GM23338 (cell line): ENCODE data around the gene ATP8A2. TPM values are rescaled to one million over a fixed set of nuclear protein-coding genes. Genes with fewer than 3 reads are reported as not detected.

Source experiments
- ATAC-seq: fragments of 200-7000 bp; cut with Tn5 transposase; 3 replicates; pipeline ENCODE4 v1.9.1; 2020
- DNase-seq: peaks from one replicate; pipeline ENCODE4 v3.0.0-alpha.2; 2015; ENCODE audit warnings: low spot score
- H2AFZ ChIP-seq: fragments of 200-600 bp; sonication (generic); 2 replicates; pipeline ENCODE4 v1.8.0; 2016; ENCODE audit warnings: antibody characterized with exemption, mild to moderate bottlenecking, moderate library complexity
- H3F3A ChIP-seq: fragments of 200-600 bp; sonication (generic); replicated peaks from 2 replicates; pipeline ENCODE4 v1.8.0; 2017; ENCODE audit warnings: antibody characterized with exemption, mixed run types, low read depth
- H3K27ac ChIP-seq: fragments of 200-600 bp; sonication (generic); 2 replicates; pipeline ENCODE4 v1.6.1; 2016; ENCODE audit warnings: low read depth
- H3K27me3 ChIP-seq: fragments of 200-600 bp; sonication (generic); 2 replicates; pipeline ENCODE4 v1.8.0; 2016; ENCODE audit warnings: mild to moderate bottlenecking, mixed run types, moderate library complexity; ENCODE audit not compliant: insufficient read depth
- H3K36me3 ChIP-seq: fragments of 200-600 bp; sonication (generic); 2 replicates; pipeline ENCODE4 v1.8.0; 2016; ENCODE audit warnings: mild to moderate bottlenecking; ENCODE audit not compliant: insufficient read depth
- H3K4me1 ChIP-seq: fragments of 200-600 bp; sonication (generic); 2 replicates; pipeline ENCODE4 v1.8.0; 2016; ENCODE audit warnings: mild to moderate bottlenecking, moderate library complexity; ENCODE audit not compliant: insufficient read depth
- H3K4me2 ChIP-seq: fragments of 200-600 bp; sonication (generic); 2 replicates; pipeline ENCODE4 v1.7.1; 2017; ENCODE audit warnings: mixed run types
- H3K4me3 ChIP-seq: fragments of 200-600 bp; sonication (generic); 2 replicates; pipeline ENCODE4 v1.6.1; 2016; ENCODE audit warnings: mixed run types
- H3K79me2 ChIP-seq: fragments of 200-600 bp; sonication (generic); replicated peaks from 2 replicates; pipeline ENCODE4 v1.8.0; 2017; ENCODE audit warnings: mild to moderate bottlenecking; ENCODE audit not compliant: insufficient read depth
- H3K9me2 ChIP-seq: fragments of 200-600 bp; sonication (generic); 2 replicates; pipeline ENCODE4 v1.8.0; 2017; ENCODE audit not compliant: insufficient read depth
- H4K20me1 ChIP-seq: fragments of 200-600 bp; sonication (generic); replicated peaks from 2 replicates; pipeline ENCODE4 v1.8.0; 2017; ENCODE audit warnings: mild to moderate bottlenecking; ENCODE audit not compliant: insufficient read depth
- H3K27ac Mint-ChIP-seq: 2 replicates; pipeline ENCODE4 v1.8.0; 2020; ENCODE audit warnings: inconsistent platforms, mild to moderate bottlenecking, moderate library complexity, mixed read lengths
- H3K27me3 Mint-ChIP-seq: 3 replicates; pipeline ENCODE4 v1.8.0; 2022; ENCODE audit warnings: low read depth, mild to moderate bottlenecking, moderate library complexity, mixed read lengths, inconsistent platforms; ENCODE audit not compliant: insufficient read depth, poor library complexity
- H3K36me3 Mint-ChIP-seq: 3 replicates; pipeline ENCODE4 v1.8.0; 2021; ENCODE audit warnings: low read depth, mild to moderate bottlenecking, inconsistent platforms, moderate library complexity, mixed read lengths
- H3K4me1 Mint-ChIP-seq: 3 replicates; pipeline ENCODE4 v1.8.0; 2020; ENCODE audit warnings: mild to moderate bottlenecking, inconsistent platforms, mixed read lengths
- H3K4me3 Mint-ChIP-seq: 3 replicates; pipeline ENCODE4 v1.8.0; 2021; ENCODE audit warnings: moderate library complexity, mild to moderate bottlenecking, inconsistent platforms, mixed read lengths
- H3K9me3 Mint-ChIP-seq: 3 replicates; pipeline ENCODE4 v1.8.0; 2020; ENCODE audit warnings: moderate library complexity, mild to moderate bottlenecking, inconsistent platforms, mixed read lengths
- CREB1 ChIP-seq: fragments of 250-450 bp; sonication (Bioruptor Pico); IDR thresholded peaks from 2 replicates; pipeline ENCODE4 v1.5.0; 2020; ENCODE audit warnings: low read depth, mild to moderate bottlenecking, moderate library complexity
- EZH2 ChIP-seq: fragments of 200-600 bp; sonication (generic); IDR thresholded peaks from one replicate; pipeline ENCODE4 v1.8.0; 2017; ENCODE audit warnings: antibody characterized with exemption, mild to moderate bottlenecking, low read depth; ENCODE audit not compliant: unreplicated experiment
- EZH2phosphoT487 ChIP-seq: fragments of 200-600 bp; sonication (generic); IDR thresholded peaks from one replicate; pipeline ENCODE4 v1.8.1; 2018; ENCODE audit warnings: antibody characterized with exemption; ENCODE audit not compliant: unreplicated experiment
- NANOG ChIP-seq: IDR thresholded peaks from 2 replicates; pipeline ENCODE4 v1.6.1; 2016; ENCODE audit warnings: antibody characterized with exemption, borderline replicate concordance
- POLR2AphosphoS5 ChIP-seq: IDR thresholded peaks from 2 replicates; pipeline ENCODE4 v1.6.1; 2016; ENCODE audit warnings: antibody characterized with exemption, low read depth
- STAT1 ChIP-seq: IDR thresholded peaks from one replicate; pipeline ENCODE4 v1.6.1; 2016; ENCODE audit warnings: antibody characterized with exemption; ENCODE audit not compliant: unreplicated experiment
- ZNF114 ChIP-seq: fragments of 250-450 bp; sonication (Bioruptor Pico); IDR thresholded peaks from 2 replicates; pipeline ENCODE4 v1.5.0; 2020; ENCODE audit warnings: mild to moderate bottlenecking, moderate library complexity
- ZNF331 ChIP-seq: fragments of 250-450 bp; sonication (Bioruptor Pico); IDR thresholded peaks from 2 replicates; pipeline ENCODE4 v1.5.0; 2020; ENCODE audit warnings: low read depth, mild to moderate bottlenecking, moderate library complexity
- polyA plus RNA-seq: library from polyadenylated mRNA; unstranded; fragments of >200 nt; fragmentation: Nextera tagmentation; extraction: Ambion mirVana; gene quantifications from 2 replicates; pipeline ENCODE4 v1.2.1, GENCODE V29; 2016
- total RNA-seq: library from RNA; depleted of rRNA; stranded (reverse); fragments of >200 nt; shearing (Covaris generic); gene quantifications from 2 replicates; pipeline ENCODE4 v1.2.3, GENCODE V29; 2014
- TF ChIP-seq, protein P1 (sequence below): fragments of 250-450 bp; sonication (Bioruptor Pico); IDR thresholded peaks from 2 replicates; pipeline ENCODE4 v1.5.0; 2020; ENCODE audit warnings: mild to moderate bottlenecking, moderate library complexity

Gene ATP8A2
- total and polyA plus RNA-seq, 2 experiments from 2014 or later, result 5.7 to 8.8 TPM

DNA sequence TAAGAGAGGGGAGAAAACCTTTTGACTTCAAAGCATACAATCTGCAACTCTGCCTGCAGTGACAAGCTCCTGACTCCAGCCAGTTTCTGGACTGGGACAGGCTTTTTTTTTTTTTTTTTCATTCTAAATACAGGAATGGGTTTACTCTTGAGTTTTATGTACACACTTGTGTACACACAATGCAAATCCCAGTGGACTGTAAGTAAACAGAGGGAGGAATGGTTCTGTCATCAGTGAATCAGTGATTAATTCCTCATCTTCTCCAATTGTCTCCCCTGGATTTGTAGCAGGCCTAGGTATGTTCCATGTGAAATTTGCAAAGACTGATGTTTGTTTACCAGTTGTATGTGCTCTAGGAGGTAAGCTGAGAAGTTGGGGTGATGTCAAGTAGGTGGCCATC is 495.3 kb downstream of the ATP8A2 start:
- no peak for ATAC-seq
- Histone ChIP-seq H3K9me2 (0 out of 2 replicates have a peak, but pooled peaks cover 4% of the 10 kb centered on the region), H3K27me3 (no peaks in the 10 kb centered on the region), H3K4me2 (no peak overlapping the region), H4K20me1 (no peaks in the 10 kb centered on the region), H3F3A (no peaks in the 10 kb centered on the region; the same call in 1 of the 2 replicates), H3K27ac (no peak overlapping the region), H3K4me3 (no peak overlapping the region), H2AFZ (no peak overlapping the region), H3K36me3 (no peaks in the 10 kb centered on the region), H3K4me1 (peaks cover 31% of the 10 kb centered on the region), H3K79me2 (no peaks in the 10 kb centered on the region)
- H3K27ac Mint-ChIP-seq, result no peak overlapping the region
- H3K4me1 Mint-ChIP-seq, result peaks cover 44% of the 10 kb centered on the region
- DNase-seq, result no peak
- H3K4me3 Mint-ChIP-seq, result no peak overlapping the region
- no peaks in the 10 kb centered on the region for H3K36me3 Mint-ChIP-seq
- TF ChIP-seq NANOG (no peak), ZNF114 (CRISPR knock-in tag) (no peak)
- H3K9me3 Mint-ChIP-seq, result no peaks in the 10 kb centered on the region; the same call in 2 of the 3 replicates
- H3K27me3 Mint-ChIP-seq, result peaks cover 5% of the 10 kb centered on the region

DNA sequence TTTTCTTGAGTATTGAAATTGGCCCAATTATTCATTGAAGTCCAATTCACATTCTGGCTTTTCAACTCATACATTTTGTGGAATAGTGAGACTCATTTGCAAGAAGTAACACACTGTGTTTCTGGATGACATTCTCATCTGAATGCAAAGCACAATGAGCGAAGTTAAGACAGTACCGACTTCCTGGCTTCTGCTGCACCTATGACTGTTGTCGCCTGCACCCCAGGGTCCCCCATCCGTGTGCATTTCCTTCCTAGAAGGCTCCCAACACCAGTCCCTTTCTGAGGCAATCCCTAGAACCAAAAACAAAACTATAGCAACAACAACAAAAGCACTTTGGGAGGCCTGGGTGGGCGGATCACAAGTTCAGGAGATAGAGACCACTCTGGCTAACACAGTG is 496.7 kb downstream of the ATP8A2 start:
- Histone ChIP-seq H3K27me3 (no peaks in the 10 kb centered on the region), H3K79me2 (no peaks in the 10 kb centered on the region), H3K9me2 (0 out of 2 replicates have a peak, but pooled peaks cover 4% of the 10 kb centered on the region), H3K4me2 (no peak overlapping the region), H2AFZ (no peak overlapping the region), H3K27ac (no peak overlapping the region), H3F3A (no peaks in the 10 kb centered on the region; the same call in 1 of the 2 replicates), H3K4me1 (peaks cover 31% of the 10 kb centered on the region), H3K4me3 (no peak overlapping the region), H4K20me1 (no peaks in the 10 kb centered on the region), H3K36me3 (no peaks in the 10 kb centered on the region)
- Mint-ChIP-seq H3K27ac (no peak overlapping the region), H3K4me1 (peaks cover 51% of the 10 kb centered on the region), H3K36me3 (no peaks in the 10 kb centered on the region), H3K9me3 (no peaks in the 10 kb centered on the region; the same call in 2 of the 3 replicates), H3K4me3 (no peak overlapping the region), H3K27me3 (peaks cover 5% of the 10 kb centered on the region)
- DNase-seq, result no peak
- no peak for TF ChIP-seq ZNF114 (CRISPR knock-in tag)
- TF ChIP-seq POLR2AphosphoS5, result no peak
- no peak for TF ChIP-seq EZH2
- peak; percentile 21; the same call in 1 of the 3 replicates for ATAC-seq

DNA sequence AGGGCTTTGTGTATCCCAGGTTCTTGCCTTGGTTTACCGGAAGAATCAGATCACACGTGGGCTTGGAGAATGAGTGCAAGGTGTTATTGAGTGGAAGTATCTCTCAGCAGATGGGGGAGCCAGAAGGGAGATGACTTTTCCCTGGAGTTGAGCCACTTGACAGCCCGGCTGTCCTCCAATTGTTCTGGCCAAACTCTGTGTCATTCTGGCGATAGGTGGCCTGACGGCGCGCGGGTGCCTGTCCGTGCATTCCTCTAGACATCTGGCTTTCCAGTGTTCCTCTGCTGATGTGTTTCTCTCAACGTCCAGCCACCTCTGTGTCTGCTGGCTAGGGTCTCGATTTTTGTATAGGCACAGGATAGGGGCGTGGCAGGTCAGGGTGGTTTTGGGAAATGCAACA is 498.2 kb downstream of the ATP8A2 start:
- Histone ChIP-seq H4K20me1 (no peaks in the 10 kb centered on the region), H3K79me2 (no peaks in the 10 kb centered on the region), H3K4me3 (no peak overlapping the region), H3K27ac (no peak overlapping the region), H3K4me1 (peaks cover 39% of the 10 kb centered on the region), H3K4me2 (no peak overlapping the region), H3K36me3 (no peaks in the 10 kb centered on the region), H3F3A (no peaks in the 10 kb centered on the region; the same call in 1 of the 2 replicates), H3K27me3 (no peaks in the 10 kb centered on the region), H2AFZ (no peak overlapping the region), H3K9me2 (0 out of 2 replicates have a peak, but pooled peaks cover 4% of the 10 kb centered on the region)
- peaks cover 5% of the 10 kb centered on the region for H3K27me3 Mint-ChIP-seq
- ATAC-seq (no peak), DNase-seq (no peak)
- no peak overlapping the region for H3K27ac Mint-ChIP-seq
- no peak overlapping the region for H3K4me3 Mint-ChIP-seq
- no peaks in the 10 kb centered on the region; the same call in 2 of the 3 replicates for H3K9me3 Mint-ChIP-seq
- TF ChIP-seq CREB1, result no peak
- no peak for TF ChIP-seq EZH2phosphoT487
- TF ChIP-seq STAT1, result no peak
- TF ChIP-seq NANOG, result no peak
- TF ChIP-seq, protein P1, sequence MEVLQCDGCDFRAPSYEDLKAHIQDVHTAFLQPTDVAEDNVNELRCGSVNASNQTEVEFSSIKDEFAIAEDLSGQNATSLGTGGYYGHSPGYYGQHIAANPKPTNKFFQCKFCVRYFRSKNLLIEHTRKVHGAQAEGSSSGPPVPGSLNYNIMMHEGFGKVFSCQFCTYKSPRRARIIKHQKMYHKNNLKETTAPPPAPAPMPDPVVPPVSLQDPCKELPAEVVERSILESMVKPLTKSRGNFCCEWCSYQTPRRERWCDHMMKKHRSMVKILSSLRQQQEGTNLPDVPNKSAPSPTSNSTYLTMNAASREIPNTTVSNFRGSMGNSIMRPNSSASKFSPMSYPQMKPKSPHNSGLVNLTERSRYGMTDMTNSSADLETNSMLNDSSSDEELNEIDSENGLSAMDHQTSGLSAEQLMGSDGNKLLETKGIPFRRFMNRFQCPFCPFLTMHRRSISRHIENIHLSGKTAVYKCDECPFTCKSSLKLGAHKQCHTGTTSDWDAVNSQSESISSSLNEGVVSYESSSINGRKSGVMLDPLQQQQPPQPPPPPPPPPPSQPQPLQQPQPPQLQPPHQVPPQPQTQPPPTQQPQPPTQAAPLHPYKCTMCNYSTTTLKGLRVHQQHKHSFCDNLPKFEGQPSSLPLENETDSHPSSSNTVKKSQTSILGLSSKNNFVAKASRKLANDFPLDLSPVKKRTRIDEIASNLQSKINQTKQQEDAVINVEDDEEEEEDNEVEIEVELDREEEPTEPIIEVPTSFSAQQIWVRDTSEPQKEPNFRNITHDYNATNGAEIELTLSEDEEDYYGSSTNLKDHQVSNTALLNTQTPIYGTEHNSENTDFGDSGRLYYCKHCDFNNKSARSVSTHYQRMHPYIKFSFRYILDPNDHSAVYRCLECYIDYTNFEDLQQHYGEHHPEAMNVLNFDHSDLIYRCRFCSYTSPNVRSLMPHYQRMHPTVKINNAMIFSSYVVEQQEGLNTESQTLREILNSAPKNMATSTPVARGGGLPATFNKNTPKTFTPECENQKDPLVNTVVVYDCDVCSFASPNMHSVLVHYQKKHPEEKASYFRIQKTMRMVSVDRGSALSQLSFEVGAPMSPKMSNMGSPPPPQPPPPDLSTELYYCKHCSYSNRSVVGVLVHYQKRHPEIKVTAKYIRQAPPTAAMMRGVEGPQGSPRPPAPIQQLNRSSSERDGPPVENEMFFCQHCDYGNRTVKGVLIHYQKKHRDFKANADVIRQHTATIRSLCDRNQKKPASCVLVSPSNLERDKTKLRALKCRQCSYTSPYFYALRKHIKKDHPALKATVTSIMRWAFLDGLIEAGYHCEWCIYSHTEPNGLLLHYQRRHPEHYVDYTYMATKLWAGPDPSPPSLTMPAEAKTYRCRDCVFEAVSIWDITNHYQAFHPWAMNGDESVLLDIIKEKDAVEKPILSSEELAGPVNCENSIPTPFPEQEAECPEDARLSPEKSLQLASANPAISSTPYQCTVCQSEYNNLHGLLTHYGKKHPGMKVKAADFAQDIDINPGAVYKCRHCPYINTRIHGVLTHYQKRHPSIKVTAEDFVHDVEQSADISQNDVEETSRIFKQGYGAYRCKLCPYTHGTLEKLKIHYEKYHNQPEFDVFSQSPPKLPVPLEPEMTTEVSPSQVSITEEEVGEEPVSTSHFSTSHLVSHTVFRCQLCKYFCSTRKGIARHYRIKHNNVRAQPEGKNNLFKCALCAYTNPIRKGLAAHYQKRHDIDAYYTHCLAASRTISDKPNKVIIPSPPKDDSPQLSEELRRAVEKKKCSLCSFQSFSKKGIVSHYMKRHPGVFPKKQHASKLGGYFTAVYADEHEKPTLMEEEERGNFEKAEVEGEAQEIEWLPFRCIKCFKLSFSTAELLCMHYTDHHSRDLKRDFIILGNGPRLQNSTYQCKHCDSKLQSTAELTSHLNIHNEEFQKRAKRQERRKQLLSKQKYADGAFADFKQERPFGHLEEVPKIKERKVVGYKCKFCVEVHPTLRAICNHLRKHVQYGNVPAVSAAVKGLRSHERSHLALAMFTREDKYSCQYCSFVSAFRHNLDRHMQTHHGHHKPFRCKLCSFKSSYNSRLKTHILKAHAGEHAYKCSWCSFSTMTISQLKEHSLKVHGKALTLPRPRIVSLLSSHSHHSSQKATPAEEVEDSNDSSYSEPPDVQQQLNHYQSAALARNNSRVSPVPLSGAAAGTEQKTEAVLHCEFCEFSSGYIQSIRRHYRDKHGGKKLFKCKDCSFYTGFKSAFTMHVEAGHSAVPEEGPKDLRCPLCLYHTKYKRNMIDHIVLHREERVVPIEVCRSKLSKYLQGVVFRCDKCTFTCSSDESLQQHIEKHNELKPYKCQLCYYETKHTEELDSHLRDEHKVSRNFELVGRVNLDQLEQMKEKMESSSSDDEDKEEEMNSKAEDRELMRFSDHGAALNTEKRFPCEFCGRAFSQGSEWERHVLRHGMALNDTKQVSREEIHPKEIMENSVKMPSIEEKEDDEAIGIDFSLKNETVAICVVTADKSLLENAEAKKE, result no peak
- TF ChIP-seq POLR2AphosphoS5, result no peak
- no peak for TF ChIP-seq ZNF114 (CRISPR knock-in tag)
- TF ChIP-seq ZNF331, result no peak
- H3K36me3 Mint-ChIP-seq, result no peaks in the 10 kb centered on the region
- H3K4me1 Mint-ChIP-seq, result peaks cover 59% of the 10 kb centered on the region
